IMR-90 (cell line): ENCODE results near the gene MLXIPL. TPM values are rescaled to one million over a fixed set of nuclear protein-coding genes. Genes with fewer than 3 reads are reported as not detected.

Source experiments
- ATAC-seq: fragments of 200-7000 bp; cut with Tn5 transposase; 2 replicates; pipeline ENCODE4 v1.9.1; 2020; ENCODE audit warnings: low read depth, mild to moderate bottlenecking, moderate library complexity
- BruUV-seq: library from RNA; stranded (reverse); fragments of 400-500 nt; replicated peaks from 2 replicates; lab custom pipeline; 2021; lab: Mats Ljungman, UMichigan
- CTCF ChIA-PET: fragments of 300-600 bp; formaldehyde crosslinking; extraction: SDS; loops from one replicate; lab custom pipeline; 2021; ENCODE audit warnings: antibody characterized with exemption; lab: Yijun Ruan, JAX
- POLR2A ChIA-PET: fragments of 300-600 bp; sonication (Branson Sonifier 250); formaldehyde crosslinking; loops from one replicate; lab custom pipeline; 2022; ENCODE audit warnings: antibody characterized with exemption; ENCODE audit not compliant: unreplicated experiment; lab: Charles Lee
- DNase-seq: peaks from one replicate; pipeline ENCODE4 v3.0.0; 2013
- H2AFZ ChIP-seq: replicated peaks from 2 replicates; pipeline ENCODE3; 2013; ENCODE audit warnings: low read length, mild to moderate bottlenecking; ENCODE audit not compliant: poor library complexity
- H2AK5ac ChIP-seq: 2 replicates; pipeline ENCODE4 v1.6.1; 2013; ENCODE audit warnings: low read depth, low read length, inconsistent platforms
- H2AK9ac ChIP-seq: replicated peaks from 2 replicates; pipeline ENCODE3; 2013; ENCODE audit warnings: mild to moderate bottlenecking, low read depth, low read length, moderate library complexity; ENCODE audit not compliant: poor library complexity
- H2BK120ac ChIP-seq: 2 replicates; pipeline ENCODE4 v1.6.1; 2013; ENCODE audit warnings: low read depth, low read length, inconsistent platforms
- H2BK15ac ChIP-seq: 3 replicates; pipeline ENCODE4 v1.6.1; 2013; ENCODE audit warnings: low read depth, low read length, inconsistent platforms
- H2BK20ac ChIP-seq: 2 replicates; pipeline ENCODE4 v1.6.1; 2013; ENCODE audit warnings: low read depth, mild to moderate bottlenecking, inconsistent platforms, low read length, moderate library complexity
- H2BK5ac ChIP-seq: 2 replicates; pipeline ENCODE4 v1.6.1; 2013; ENCODE audit warnings: mild to moderate bottlenecking, low read depth, low read length, inconsistent platforms; ENCODE audit not compliant: poor library complexity, severe bottlenecking
- H3K14ac ChIP-seq: replicated peaks from 2 replicates; pipeline ENCODE4 v1.6.1; 2013; ENCODE audit warnings: low read depth, low read length, inconsistent platforms
- H3K18ac ChIP-seq: 2 replicates; pipeline ENCODE4 v1.6.1; 2013; ENCODE audit warnings: low read depth, low read length, control low read depth
- H3K23ac ChIP-seq: 2 replicates; pipeline ENCODE4 v1.6.1; 2013; ENCODE audit warnings: low read depth, low read length, inconsistent platforms
- H3K27ac ChIP-seq: 2 replicates; pipeline ENCODE4 v1.5.1; 2013; ENCODE audit warnings: mild to moderate bottlenecking, control low read depth, low read length; ENCODE audit not compliant: insufficient read depth
- H3K27me3 ChIP-seq: 2 replicates; pipeline ENCODE4 v1.6.1; 2013; ENCODE audit warnings: low read length; ENCODE audit not compliant: control insufficient read depth, insufficient read depth
- H3K36me3 ChIP-seq: 2 replicates; pipeline ENCODE4 v1.6.1; 2013; ENCODE audit warnings: low read length, mixed read lengths; ENCODE audit not compliant: control insufficient read depth, insufficient read depth
- H3K4ac ChIP-seq: 2 replicates; pipeline ENCODE4 v1.6.1; 2013; ENCODE audit warnings: low read depth, low read length, inconsistent platforms
- H3K4me1 ChIP-seq: 2 replicates; pipeline ENCODE4 v1.6.1; 2013; ENCODE audit warnings: low read length, mixed read lengths; ENCODE audit not compliant: control insufficient read depth, insufficient read depth
- H3K4me2 ChIP-seq: 2 replicates; pipeline ENCODE4 v1.6.1; 2013; ENCODE audit warnings: low read depth, mild to moderate bottlenecking, control low read depth, low read length, moderate library complexity
- H3K4me3 ChIP-seq: 2 replicates; pipeline ENCODE4 v1.5.1; 2013; ENCODE audit warnings: low read depth, mild to moderate bottlenecking, control low read depth, low read length, moderate library complexity; ENCODE audit not compliant: insufficient read depth
- H3K56ac ChIP-seq: 2 replicates; pipeline ENCODE4 v1.6.1; 2013; ENCODE audit warnings: low read length, inconsistent platforms; ENCODE audit not compliant: insufficient read depth; ENCODE audit errors: extremely low read depth
- H3K79me1 ChIP-seq, 2 experiments: 2 replicates each; pipeline ENCODE4 v1.6.1; 2013; ENCODE audit warnings: low read length in 2 of 2, inconsistent platforms in 1 of 2, low read depth in 1 of 2
- H3K9ac ChIP-seq: 2 replicates; pipeline ENCODE4 v1.6.1; 2013; ENCODE audit warnings: low read depth, low read length, control low read depth
- H3K9me1 ChIP-seq: 2 replicates; pipeline ENCODE4 v1.6.1; 2013; ENCODE audit warnings: low read length, inconsistent platforms; ENCODE audit not compliant: insufficient read depth
- H3K9me3 ChIP-seq: 2 replicates; pipeline ENCODE4 v1.6.1; 2013; ENCODE audit warnings: low read length; ENCODE audit not compliant: control insufficient read depth, insufficient read depth
- H4K20me1 ChIP-seq: 2 replicates; pipeline ENCODE4 v1.6.1; 2013; ENCODE audit warnings: low read length, inconsistent platforms; ENCODE audit not compliant: insufficient read depth
- H4K5ac ChIP-seq: 2 replicates; pipeline ENCODE4 v1.6.1; 2013; ENCODE audit warnings: mild to moderate bottlenecking, low read depth, low read length, control low read depth
- H4K8ac ChIP-seq, 2 experiments: 2 replicates each; pipeline ENCODE4 v1.6.1; 2013; ENCODE audit warnings: low read depth in 2 of 2, low read length in 2 of 2, control low read depth in 1 of 2, inconsistent platforms in 1 of 2
- H4K91ac ChIP-seq: 2 replicates; pipeline ENCODE4 v1.6.1; 2013; ENCODE audit warnings: low read depth, low read length, inconsistent platforms; ENCODE audit not compliant: insufficient read depth
- BHLHE40 ChIP-seq: fragments of 150-350 bp; IDR thresholded peaks from 2 replicates; pipeline ENCODE4 v1.6.1; 2016; ENCODE audit warnings: mild to moderate bottlenecking, low read depth, low read length
- CHD1 ChIP-seq: IDR thresholded peaks from 2 replicates; pipeline ENCODE4 v1.6.1; 2012; ENCODE audit warnings: low read depth, low read length, improper control_type of control experiment
- CTCF ChIP-seq: conservative IDR thresholded peaks from 2 replicates; pipeline ENCODE4 v1.5.1; 2012; ENCODE audit warnings: mild to moderate bottlenecking, low read depth, low read length, improper control_type of control experiment
- ELK1 ChIP-seq: fragments of 150-350 bp; IDR thresholded peaks from 2 replicates; pipeline ENCODE4 v1.6.1; 2016; ENCODE audit warnings: low read depth, mild to moderate bottlenecking, low read length, moderate library complexity, borderline replicate concordance
- FOS ChIP-seq: fragments of 150-350 bp; IDR thresholded peaks from 2 replicates; pipeline ENCODE4 v1.6.1; 2016; ENCODE audit warnings: low read depth, low read length
- MXI1 ChIP-seq: IDR thresholded peaks from 2 replicates; pipeline ENCODE4 v1.6.1; 2012; ENCODE audit warnings: low read depth, mild to moderate bottlenecking, low read length, moderate library complexity, borderline replicate concordance
- NFE2L2 ChIP-seq: fragments of 150-350 bp; IDR thresholded peaks from 2 replicates; pipeline ENCODE4 v1.6.1; 2016; ENCODE audit warnings: low read depth, mild to moderate bottlenecking, low read length
- POLR2A ChIP-seq: IDR thresholded peaks from 2 replicates; pipeline ENCODE4 v1.6.1; 2012; ENCODE audit warnings: mild to moderate bottlenecking, low read depth, low read length
- RFX5 ChIP-seq: IDR thresholded peaks from 2 replicates; pipeline ENCODE4 v1.8.0; 2012; ENCODE audit warnings: low read depth, mild to moderate bottlenecking, low read length, moderate library complexity
- SMC3 ChIP-seq: fragments of 150-350 bp; IDR thresholded peaks from 2 replicates; pipeline ENCODE4 v1.6.1; 2016; ENCODE audit warnings: low read depth, mild to moderate bottlenecking, antibody characterized with exemption, low read length, moderate library complexity
- USF2 ChIP-seq: fragments of 150-350 bp; IDR thresholded peaks from 2 replicates; pipeline ENCODE4 v1.6.1; 2017; ENCODE audit warnings: mild to moderate bottlenecking, antibody characterized with exemption, low read length, low read depth
- WGBS, 2 experiments: methylation state at CpG; one replicate each; pipeline versions ENCODE4 v1.1.5 to v1.1.7; 2013; ENCODE audit warnings: missing lambda C conversion rate in 2 of 2; ENCODE audit not compliant: insufficient read length in 1 of 2; ENCODE audit errors: extremely low coverage in 2 of 2; 5-methylcytosine and 5-hydroxymethylcytosine counted together
- dilution Hi-C: fragments of 300-500 bp; cut with HindIII; formaldehyde crosslinking; loops from one replicate; pipeline ENCODE4 v1.14.3; 2018; ENCODE audit warnings: low sequenced_read_pairs; ENCODE audit not compliant: unreplicated experiment
- in situ Hi-C: fragments of 300-500 bp; cut with MboI; formaldehyde crosslinking; loops from 3 replicates; pipeline ENCODE4 v1.14.3; 2019; ENCODE audit warnings: low sequenced_read_pairs, inconsistent platforms, mixed read lengths
- intact Hi-C: fragments of 100-400 bp; cut with micrococcal nuclease; formaldehyde crosslinking; loops from 2 replicates; pipeline ENCODE4 v1.10.0; 2022
- polyA plus RNA-seq, 3 experiments: library from polyadenylated mRNA; depleted of rRNA; stranded (reverse); fragments of >200 nt; gene quantifications; 2 replicates each; pipeline ENCODE4 v1.2.3, GENCODE V29; 2012; ENCODE audit warnings: low replicate concordance in 1 of 3
- total RNA-seq: library from RNA; depleted of rRNA; stranded (reverse); fragments of >200 nt; gene quantifications from 2 replicates; pipeline ENCODE4 v1.2.3, GENCODE V29; 2012

The MLXIPL gene
- total and polyA plus RNA-seq, 2 of the 4 experiments (the other 2 are of a cell fraction): not detected

- H2BK5ac ChIP-seq: no peak overlapping the region
- CTCF ChIA-PET: no interaction called here
- ATAC-seq: no peak
- no peaks in the 10 kb centered on the region for H4K20me1 ChIP-seq
- no peak for TF ChIP-seq POLR2A
- TF ChIP-seq BHLHE40: no peak
- TF ChIP-seq USF2: no peak
- TF ChIP-seq CTCF: no peak
- no peak for TF ChIP-seq CHD1
- no peak for TF ChIP-seq NFE2L2
- TF ChIP-seq SMC3: no peak
- no peak for TF ChIP-seq RFX5
- no peak for TF ChIP-seq ELK1
- no peak for TF ChIP-seq FOS
- TF ChIP-seq MXI1: no peak
- no CpG with 5 or more reads among the region's 2 CpGs for WGBS, 2 experiments
- H2AFZ ChIP-seq: no peak overlapping the region
- no peak overlapping the region for H2AK9ac ChIP-seq
- no peak overlapping the region for H3K4me3 ChIP-seq
- in situ Hi-C loops (no loop called here), dilution Hi-C loops (no loop called here), intact Hi-C loops (no loop called here)
- H3K36me3 ChIP-seq: no peaks in the 10 kb centered on the region
- H3K9me3 ChIP-seq: peaks cover 4% of the 10 kb centered on the region
- no peak overlapping the region for H3K4me2 ChIP-seq
- H3K18ac ChIP-seq: no peak overlapping the region
- no peak overlapping the region for H3K27ac ChIP-seq
- H3K4me1 ChIP-seq: no peaks in the 10 kb centered on the region
- H2BK15ac ChIP-seq: no peak overlapping the region
- H4K8ac ChIP-seq: no peak overlapping the region
- H3K56ac ChIP-seq: no peak overlapping the region
- H2AK5ac ChIP-seq: no peak overlapping the region
- H3K14ac ChIP-seq: no peak overlapping the region
- H3K23ac ChIP-seq: no peak overlapping the region
- peaks cover 50% of the 10 kb centered on the region for H3K27me3 ChIP-seq
- BruUV-seq: no TSS peak
- H3K79me1 ChIP-seq: no peaks in the 10 kb centered on the region
- POLR2A ChIA-PET: no interaction called here
- H4K5ac ChIP-seq: no peak overlapping the region
- H2BK120ac ChIP-seq: no peak overlapping the region
- H4K91ac ChIP-seq: no peak overlapping the region
- no peaks in the 10 kb centered on the region for H3K9me1 ChIP-seq
- no peak for DNase-seq
- H3K9ac ChIP-seq: no peak overlapping the region
- H2BK20ac ChIP-seq: no peak overlapping the region
- H3K4ac ChIP-seq: no peak overlapping the region
Measured at GRCh38 chr7:73642834-73643233, 18.5 kb upstream of the MLXIPL start.
